Esophagus squamous epithelium (tissue), 4 donors: ENCODE data around the gene RMND5A.
"Not testable (repeated sequence)": the region's sequence is repeated elsewhere in the genome, so short reads cannot be mapped to it uniquely, and the experiment has no call there.

Experiments used
- POLR2A ChIP-seq, 4 donors: fragments of 450-650 bp; IDR thresholded peaks; one replicate each; pipeline ENCODE4 v1.6.1; 2017; ENCODE audit warnings: antibody characterized with exemption in 4 of 4, mild to moderate bottlenecking in 4 of 4, moderate library complexity in 3 of 4
- TF ChIP-seq, protein P1 (sequence below), 6 experiments: fragments of 450-650 bp in 4 of 6; fragments of 200-600 bp in 2 of 6; sonication (generic) in 2 of 6; IDR thresholded peaks; one replicate each; pipeline ENCODE4 v1.5.1; 2016 to 2019; ENCODE audit warnings: antibody characterized with exemption in 6 of 6, mild to moderate bottlenecking in 4 of 6, moderate library complexity in 4 of 6

DNA sequence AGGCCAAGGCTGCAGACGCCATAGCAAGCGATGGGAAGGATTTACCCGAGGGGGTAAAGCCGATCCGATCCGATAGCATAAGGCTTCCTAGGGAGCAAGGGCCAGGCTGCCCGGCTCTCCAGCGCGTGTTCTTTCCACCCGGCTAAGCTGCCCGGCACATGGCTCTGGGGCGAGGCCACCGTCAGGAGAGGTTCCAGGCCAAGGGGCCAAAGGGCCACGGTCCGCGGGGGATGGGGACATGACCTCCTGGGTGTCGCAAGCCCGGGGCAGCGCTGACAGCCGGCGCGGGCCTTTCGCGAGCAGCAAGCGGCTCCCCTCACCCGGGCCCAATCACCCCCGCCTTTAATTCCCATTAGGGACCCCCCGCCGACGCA lies 841 bp upstream of the RMND5A start:
- TF ChIP-seq, protein P1, sequence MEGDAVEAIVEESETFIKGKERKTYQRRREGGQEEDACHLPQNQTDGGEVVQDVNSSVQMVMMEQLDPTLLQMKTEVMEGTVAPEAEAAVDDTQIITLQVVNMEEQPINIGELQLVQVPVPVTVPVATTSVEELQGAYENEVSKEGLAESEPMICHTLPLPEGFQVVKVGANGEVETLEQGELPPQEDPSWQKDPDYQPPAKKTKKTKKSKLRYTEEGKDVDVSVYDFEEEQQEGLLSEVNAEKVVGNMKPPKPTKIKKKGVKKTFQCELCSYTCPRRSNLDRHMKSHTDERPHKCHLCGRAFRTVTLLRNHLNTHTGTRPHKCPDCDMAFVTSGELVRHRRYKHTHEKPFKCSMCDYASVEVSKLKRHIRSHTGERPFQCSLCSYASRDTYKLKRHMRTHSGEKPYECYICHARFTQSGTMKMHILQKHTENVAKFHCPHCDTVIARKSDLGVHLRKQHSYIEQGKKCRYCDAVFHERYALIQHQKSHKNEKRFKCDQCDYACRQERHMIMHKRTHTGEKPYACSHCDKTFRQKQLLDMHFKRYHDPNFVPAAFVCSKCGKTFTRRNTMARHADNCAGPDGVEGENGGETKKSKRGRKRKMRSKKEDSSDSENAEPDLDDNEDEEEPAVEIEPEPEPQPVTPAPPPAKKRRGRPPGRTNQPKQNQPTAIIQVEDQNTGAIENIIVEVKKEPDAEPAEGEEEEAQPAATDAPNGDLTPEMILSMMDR (IDR thresholded peaks at IDR 0.05) = not testable (repeated sequence)
- not testable (repeated sequence) for TF ChIP-seq POLR2A (IDR thresholded peaks at IDR 0.05)
